A204.1 (cell line): ENCODE measurements around the gene RC3H1.
"Not testable (repeated sequence)": the region's sequence is repeated elsewhere in the genome, so short reads cannot be mapped to it uniquely, and the experiment has no call there.

Source experiments
- FAIRE-seq: peaks from 2 replicates; lab custom pipeline; 2012; peaks lifted over from hg19 to GRCh38; lab: Jason Lieb, UNC

The RC3H1 gene, protein sequence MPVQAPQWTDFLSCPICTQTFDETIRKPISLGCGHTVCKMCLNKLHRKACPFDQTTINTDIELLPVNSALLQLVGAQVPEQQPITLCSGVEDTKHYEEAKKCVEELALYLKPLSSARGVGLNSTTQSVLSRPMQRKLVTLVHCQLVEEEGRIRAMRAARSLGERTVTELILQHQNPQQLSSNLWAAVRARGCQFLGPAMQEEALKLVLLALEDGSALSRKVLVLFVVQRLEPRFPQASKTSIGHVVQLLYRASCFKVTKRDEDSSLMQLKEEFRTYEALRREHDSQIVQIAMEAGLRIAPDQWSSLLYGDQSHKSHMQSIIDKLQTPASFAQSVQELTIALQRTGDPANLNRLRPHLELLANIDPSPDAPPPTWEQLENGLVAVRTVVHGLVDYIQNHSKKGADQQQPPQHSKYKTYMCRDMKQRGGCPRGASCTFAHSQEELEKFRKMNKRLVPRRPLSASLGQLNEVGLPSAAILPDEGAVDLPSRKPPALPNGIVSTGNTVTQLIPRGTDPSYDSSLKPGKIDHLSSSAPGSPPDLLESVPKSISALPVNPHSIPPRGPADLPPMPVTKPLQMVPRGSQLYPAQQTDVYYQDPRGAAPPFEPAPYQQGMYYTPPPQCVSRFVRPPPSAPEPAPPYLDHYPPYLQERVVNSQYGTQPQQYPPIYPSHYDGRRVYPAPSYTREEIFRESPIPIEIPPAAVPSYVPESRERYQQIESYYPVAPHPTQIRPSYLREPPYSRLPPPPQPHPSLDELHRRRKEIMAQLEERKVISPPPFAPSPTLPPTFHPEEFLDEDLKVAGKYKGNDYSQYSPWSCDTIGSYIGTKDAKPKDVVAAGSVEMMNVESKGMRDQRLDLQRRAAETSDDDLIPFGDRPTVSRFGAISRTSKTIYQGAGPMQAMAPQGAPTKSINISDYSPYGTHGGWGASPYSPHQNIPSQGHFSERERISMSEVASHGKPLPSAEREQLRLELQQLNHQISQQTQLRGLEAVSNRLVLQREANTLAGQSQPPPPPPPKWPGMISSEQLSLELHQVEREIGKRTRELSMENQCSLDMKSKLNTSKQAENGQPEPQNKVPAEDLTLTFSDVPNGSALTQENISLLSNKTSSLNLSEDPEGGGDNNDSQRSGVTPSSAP

DNA sequence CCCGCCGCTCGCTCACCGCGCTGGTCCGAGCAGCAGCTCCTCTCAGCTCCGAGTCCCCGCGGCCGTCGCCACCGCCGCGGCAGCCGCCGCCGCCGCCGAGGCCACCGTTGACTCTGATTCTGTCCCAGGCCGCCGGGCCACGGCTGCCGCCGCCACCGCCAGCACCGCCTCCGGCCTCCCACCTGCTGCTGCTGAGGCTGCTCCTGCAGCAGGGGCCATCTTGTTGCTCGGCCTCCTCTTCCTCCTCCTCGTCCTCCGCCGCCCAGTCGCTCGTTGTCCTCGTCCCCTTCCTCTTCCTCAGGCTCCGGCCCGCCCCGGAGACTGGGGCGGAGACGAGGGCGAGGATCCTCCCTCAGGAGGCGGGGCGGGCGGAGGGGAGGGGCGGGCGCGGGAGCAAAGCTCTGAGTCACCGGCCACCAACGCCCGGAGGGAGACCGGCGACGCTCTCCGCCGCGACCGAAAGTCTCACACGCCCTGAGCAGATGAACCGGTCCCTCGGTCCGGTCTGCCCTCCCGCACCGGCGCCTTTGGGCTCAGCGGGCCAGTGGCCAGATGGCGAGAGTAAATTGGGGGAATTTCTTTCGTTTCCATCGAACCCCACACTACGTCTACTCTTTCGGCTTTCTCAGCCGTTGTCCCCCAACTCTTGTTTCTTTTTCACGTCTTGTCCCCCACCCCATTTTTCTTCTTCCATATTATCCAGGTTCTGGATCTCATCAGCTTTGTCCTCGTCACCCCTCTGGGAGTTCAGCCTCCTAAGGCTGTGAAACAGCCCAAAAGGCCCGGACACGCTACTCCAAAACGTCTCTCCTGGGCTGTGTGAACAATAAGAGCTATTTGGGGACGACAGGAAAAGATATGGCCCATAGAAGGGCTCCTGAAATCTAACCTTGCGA, at the start of gene RC3H1:
RC3H1 (minus strand) TSS at position 278 of the 896 bp plus-strand sequence. CDS start 29,372 bp downstream, outside the sequence.
- no peak for FAIRE-seq

DNA sequence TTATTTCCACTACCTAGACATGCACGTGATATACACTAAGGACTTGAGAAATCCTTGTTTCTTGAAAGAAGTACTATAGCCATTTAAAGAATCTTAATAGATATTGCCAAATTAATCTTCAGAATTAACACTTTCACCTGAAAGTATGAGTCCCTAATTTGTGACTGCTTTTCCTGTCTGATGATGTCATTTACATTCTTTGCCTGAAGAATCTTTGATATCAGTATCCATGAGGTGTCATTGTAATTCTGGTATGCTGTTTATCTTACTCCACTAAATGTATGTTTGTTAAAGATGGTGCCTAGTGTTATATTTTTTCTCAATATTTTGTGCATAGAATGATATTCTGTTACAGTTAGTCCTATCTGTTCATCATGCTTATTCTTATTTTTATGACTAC, 48.5 kb upstream of the RC3H1 start:
- FAIRE-seq: no peak

DNA sequence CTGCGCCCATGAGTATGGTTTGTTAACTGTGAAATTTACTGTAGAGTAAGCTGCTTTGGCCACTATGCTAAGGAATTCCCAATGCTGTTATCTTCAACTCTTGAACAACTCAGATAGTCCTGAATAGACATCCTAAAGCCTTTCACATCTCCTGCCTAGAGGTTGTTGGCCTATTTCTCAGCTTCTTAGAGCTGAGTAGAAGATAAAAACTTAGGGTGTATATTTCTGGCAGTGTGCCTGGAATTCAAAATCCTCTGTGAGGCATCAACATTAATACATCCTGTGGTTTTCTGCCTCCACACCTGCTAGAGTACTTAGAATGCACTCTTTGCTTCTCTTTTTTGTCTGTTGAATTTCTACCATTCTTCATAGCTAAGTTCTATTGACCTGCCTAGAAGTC, 45.8 kb upstream of the RC3H1 start:
- FAIRE-seq: no peak

DNA sequence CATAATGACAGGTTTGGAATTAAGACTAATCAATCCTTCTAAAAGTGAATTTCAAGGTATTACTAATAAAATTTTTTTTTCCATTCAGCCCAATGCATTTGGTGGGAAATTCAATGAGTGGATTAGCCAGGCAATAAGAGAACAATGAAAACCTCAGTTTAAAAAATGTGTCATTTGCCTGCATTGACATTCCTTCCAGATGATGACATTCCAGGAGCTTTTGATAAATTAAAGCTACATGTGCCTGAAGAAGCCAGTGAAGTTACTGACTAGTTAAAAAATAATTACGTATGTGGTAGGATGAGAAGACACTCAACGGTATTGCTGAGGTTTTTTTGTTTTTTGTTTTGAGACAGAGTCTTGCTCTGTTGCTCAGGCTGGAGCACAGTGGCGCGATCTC, 37.9 kb upstream of the RC3H1 start:
- no peak for FAIRE-seq

DNA sequence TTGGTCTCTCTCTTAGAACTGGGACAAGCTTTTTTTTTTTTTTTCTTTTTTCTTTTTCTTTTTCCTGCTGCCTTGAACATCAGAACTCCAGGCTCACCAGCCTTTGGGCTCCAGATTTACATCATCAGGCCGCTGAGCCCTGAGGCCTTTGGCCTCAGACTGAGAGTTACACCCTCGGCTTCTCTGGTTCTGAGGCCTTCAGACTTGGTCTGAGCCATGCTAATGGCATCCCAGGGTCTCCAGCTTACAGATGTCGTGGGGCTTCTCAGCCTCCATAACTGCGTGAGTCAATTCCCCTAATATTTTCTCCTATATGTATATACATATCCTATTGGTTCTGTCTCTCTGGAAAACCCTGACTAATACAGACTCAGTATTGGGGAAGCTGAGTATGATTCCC, 36.5 kb upstream of the RC3H1 start:
- no peak for FAIRE-seq

DNA sequence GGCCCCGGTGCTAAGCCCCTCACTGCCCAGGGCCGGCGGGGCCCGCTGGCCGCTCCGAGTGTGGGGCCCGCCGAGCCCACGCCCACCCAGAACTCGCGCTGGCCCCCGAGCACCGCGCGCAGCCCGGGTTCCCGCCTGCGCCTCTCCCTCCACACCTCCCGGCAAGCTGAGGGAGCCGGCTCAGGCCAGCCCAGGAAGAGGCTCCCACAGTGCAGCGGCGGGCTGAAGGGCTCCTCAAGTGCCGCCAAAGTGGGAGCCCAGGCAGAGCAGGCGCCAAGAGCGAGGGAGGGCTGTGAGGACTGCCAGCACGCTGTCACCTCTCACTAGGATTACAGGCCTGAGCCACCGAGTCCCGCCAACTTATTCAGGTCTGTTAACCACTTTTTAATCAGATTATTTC, 34.5 kb upstream of the RC3H1 start:
- not testable (repeated sequence) for FAIRE-seq

DNA sequence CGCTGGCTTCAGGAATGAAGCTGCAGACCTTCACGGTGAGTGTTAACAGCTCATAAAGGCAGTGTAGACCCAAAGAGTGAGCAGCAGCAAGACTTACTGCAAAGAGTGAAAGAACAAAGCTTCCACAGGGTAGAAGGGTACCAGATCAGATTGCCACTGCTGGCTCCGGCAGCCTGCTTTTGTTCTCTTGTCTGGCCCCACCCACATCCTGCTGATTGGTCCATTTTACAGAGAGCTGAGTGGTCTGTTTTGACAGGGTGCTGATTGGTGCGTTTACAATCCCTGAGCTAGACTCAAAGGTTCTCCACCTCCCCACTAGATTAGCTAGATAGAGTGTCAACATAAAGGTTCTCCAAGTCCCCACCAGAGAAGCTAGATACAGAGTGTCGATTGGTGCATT, 33.6 kb upstream of the RC3H1 start:
- not testable (repeated sequence) for FAIRE-seq

DNA sequence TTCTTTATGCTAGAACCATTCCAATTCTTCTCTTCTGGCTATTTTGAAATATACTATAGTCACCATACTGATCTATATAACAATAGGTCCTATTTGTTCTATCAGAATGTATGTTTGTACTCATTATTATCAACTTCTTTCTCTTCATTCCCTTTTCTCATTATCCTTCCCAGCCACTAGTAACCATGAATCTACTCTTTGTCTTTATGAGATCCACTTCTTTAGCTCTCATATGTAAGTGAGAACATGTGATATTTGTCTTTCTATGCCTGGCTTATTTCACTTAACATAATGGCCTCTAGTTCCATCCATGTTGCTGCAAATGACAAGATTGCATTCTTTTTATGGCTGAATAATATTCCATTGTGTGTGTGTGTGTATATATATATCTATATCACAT, 31.7 kb upstream of the RC3H1 start:
- no peak for FAIRE-seq

DNA sequence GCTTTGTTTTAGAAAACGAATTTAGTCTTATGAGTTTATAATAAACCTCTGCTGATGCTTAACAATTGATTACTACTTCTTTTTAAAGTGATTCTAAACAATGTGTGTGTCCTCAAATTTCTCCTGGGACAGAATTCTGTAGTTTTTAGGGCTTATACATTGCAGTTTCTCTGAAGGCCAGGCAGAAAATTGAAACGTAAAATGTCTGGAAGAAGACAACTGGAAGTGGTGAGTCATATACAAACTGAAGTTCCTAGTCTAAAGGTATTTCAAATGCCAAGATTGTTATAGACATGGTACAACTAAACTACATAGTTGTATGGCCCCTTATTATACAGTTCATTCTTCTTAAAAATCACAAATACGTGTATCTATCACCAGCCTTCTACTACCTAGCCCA, 30.5 kb upstream of the RC3H1 start:
- FAIRE-seq: no peak

DNA sequence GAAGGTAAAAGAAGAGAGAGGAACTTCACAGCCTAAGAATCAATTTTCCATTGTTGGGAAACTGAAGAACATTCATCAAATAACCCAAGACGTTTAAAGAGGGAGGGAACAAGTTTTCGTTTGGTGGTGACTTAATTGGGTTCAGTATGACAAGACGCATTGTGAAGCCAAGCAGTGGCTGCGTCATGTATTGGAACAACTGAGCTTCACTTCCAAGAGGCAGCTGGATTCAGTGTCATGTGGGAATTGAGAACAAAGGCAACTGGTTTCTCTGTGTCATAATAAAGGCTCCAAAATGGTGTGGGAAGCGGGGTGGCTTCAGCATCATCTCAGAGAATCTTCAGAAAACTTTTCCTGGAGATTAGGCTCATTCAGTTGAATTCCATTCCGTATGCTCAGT, 29.8 kb upstream of the RC3H1 start:
- FAIRE-seq: no peak

DNA sequence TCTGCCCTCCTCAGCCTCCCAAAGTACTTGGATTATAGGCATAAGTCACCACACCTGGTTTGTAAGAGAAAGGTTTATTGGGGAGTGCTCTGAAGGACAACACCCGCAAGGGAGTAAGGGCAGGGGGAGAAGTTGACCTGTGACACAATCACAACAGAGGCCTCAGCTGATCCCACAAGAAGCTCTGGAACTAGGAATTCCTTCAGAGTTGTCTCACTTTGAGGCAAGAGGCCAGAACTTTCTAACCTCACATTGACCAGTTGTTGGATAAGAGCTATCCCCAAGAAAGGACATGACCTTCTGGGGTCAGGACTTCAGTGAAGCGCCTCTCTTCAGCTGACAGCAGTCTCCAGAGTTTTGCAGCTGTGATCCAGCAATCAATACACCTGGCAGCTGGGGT, 27.4 kb upstream of the RC3H1 start:
- FAIRE-seq: no peak

DNA sequence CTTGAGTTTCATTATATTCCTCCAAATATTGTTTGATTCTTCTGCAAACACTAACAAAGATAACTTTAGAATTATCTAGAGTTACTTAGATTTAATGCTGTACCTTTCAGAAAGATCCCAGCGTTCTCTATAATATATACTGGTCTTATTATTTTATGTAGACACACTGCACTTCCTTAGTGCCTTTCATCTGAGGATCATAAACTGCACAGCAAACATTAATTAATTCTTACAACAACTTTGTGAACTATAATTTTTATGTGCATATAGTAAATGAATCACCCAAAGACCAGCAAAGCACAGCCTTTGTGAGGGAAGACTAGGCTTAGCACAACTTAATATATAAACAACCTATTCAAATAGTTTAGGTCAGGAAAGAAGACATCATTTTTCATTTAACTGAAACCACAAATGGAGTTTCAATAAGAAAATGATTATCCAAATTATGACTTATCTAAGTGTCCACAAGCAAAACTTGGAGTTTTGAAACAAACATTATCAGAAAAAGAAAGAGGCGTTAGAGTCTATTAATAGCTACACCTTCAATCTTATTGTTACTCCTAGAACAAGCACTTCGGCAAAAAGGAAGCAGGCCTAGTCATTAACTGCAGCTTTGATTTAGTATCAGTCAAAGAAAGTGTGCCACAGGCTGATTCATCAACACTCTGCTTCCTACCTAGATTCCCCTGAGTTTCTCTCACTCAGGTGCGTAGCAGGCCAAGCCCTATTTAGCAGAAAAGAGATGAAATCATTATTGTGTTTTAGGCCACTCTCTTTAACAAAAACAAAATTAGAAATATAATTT, 22.5 kb upstream of the RC3H1 start:
- no peak for FAIRE-seq

DNA sequence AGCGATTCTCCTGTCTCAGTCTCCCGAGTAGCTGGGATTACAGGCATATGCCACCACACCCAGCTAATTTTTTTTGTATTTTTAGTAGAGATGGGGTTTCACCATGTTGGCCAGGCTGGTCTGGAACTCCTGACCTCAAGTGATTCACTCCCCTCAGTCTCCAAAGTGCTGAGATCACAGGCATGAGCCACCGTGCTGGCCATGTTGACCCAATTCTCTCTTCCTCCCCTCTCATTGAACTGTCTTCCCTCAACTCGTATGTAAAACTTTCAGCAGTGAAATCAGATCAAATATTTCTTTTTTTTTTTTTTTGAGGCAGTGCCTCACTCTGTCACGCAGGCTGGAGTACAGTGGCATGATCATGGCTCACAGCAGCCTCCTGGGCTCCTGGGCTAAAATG, 20.4 kb upstream of the RC3H1 start:
- not testable (repeated sequence) for FAIRE-seq

DNA sequence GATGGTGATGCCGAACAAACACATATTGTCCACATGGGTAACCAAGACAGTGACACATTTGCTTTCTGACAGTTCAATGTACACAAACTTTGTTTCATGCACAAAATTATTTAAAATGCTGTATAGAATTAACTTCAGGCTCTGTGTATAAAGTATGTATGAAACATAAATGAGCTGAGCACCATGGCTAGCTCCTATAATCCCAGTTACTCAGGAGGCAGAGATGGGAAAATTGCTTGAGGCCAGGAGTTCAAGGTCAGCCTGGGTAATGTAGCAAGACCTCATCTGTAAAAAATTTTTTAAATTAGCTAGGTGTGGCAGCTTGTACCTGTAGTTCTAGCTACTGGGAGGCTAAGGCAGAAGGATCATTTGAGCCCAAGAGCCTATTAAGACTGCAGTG, 19.2 kb upstream of the RC3H1 start:
- no peak for FAIRE-seq

DNA sequence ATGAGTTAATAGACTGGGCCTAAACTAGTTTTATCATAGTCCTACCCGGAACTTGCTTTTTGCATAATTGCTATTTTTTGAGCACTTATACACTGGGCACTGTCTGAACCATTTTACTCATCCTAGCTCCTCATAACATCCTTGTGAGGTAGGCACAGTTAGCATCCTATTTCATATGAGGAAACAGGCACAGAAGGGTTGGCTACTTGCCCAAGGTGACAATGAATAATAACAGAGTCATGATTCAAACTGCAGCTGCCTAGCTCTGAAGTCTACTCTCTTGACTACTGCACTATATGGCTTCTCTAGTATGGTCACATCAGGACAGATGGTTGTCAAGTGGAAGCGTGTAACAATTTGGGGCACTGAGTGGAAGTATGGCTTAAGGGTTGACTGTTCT, 18.2 kb upstream of the RC3H1 start:
- no peak for FAIRE-seq

DNA sequence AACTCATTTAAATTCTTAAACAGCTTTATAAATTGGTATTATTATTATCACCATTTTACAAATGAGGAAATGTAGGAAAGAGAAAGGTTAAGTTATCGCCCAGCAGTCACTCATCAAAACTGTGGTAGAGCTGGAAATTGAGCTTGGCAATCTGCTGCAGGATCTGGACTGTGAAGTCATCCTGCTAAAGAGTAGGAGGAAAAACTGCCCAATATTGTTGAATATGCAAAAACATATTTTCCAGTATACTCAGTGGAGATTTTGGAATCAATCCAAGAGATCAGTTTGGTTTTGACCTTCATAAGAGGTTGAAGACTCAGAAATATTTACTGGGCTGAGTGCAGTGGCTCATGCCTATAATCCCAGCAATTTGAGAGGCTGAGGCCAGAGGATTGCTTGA, 16.9 kb upstream of the RC3H1 start:
- FAIRE-seq: no peak

DNA sequence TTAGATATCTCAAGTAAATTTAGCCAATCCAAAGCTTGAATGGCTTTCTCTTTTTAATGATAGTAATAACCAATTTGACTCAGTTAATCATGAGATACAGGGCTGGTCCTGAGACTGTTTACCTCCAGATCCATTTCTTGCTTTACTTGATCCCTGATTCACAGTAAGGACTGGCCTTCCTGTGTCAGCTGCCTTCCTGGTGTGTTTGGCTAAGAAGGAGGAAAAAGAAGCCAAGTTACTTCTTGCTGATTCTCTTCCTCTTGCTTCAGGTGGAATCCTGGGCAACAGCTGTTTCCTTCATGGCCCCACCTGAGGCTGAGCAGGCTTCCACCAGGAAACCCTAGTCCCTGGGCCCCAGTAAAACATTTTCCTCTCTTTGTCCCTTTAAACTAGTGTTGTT, 14.6 kb upstream of the RC3H1 start:
- no peak for FAIRE-seq

DNA sequence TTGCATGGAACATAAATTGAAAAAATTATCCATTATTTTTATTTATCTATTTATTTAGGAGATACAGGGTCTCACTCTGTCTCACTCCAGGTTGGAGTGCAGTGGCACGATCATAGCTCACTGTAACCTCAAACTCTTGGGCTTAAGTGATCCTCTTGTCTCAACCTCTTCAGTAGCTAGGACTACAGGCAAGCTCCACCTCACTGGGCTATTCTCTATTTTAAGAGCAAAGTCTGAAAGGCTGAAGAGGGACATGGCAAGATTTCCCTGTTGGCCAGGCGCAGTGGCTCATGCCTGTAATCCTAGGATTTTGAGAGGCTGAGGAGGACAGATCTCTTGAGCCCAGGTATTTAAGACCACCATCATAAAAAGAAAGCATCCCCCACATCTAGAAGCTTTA, 14.0 kb upstream of the RC3H1 start:
- FAIRE-seq: no peak

DNA sequence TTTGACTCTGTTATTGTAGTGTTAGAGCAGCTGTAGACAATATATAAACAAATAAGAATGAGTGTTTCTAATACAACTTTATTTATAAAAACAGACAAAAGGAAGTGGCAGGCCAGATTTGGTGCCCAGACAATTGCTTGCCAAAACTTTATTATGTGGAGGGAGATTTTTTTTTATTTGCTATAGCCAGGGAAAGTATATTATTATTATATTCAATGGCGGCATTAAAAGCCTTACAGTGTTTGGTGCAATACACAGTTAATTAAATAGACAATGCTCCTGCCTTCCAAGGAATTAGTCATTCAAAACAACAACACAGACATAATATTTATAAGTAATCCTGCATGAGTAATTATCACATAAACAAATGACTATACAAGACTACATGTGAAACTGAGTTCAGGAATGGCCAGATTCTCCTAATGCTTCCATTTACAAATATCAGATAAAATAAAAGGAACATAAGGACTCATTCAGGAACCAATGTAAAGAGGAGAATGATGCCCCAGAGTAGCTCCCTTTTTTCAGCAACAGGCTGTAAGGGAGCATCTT, 10.6 kb upstream of the RC3H1 start:
- FAIRE-seq: no peak

DNA sequence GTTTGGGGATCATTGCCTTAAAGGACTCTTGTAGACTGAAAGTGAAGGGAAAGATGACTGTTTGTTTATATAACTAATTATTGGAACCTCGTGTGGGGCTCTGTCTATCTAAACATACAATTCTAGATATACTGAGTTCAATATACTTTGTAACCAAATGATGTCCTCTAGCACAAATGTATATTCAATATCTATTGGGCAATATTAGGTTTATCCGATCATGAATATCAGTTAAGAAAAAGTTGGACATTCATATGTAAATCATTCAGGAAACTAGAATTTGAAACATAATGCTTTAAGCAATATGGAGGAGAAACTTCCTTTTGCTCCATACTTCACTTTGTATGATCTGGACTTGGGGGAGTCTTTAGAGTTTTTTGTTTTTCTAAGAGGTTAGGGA, 8.9 kb upstream of the RC3H1 start:
- no peak for FAIRE-seq

DNA sequence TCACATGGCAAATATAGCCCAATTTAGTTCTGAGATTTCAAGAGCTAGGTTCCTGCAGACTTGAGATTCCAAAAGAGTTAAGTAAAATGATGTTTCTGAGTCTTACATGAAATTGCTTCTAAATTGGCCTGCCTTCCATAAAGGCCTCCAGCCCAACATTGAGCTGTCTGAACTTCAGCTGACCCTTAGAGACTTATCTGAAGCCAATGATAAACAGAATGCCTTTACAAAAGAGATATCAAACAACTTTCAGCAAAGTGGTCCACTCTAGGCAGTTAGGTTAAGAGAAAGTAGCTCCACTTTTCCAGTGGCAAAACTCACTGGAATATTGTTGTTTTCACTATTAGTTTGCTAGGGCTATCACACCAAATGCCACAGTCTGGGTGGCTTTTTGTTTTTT, 6.3 kb upstream of the RC3H1 start:
- FAIRE-seq: no peak
